Neutrophil (primary cell): ENCODE data around the gene BCL10.

Experiments
- H3K27ac ChIP-seq: fragments of 200-600 bp; sonication (generic); 2 replicates; pipeline ENCODE4 v1.5.1; 2016; ENCODE audit warnings: mild to moderate bottlenecking, moderate library complexity
- H3K27me3 ChIP-seq: fragments of 200-600 bp; sonication (generic); 2 replicates; pipeline ENCODE4 v1.6.0; 2016; ENCODE audit warnings: mild to moderate bottlenecking
- H3K36me3 ChIP-seq: fragments of 200-600 bp; sonication (generic); 2 replicates; pipeline ENCODE4 v1.5.1; 2017
- H3K4me1 ChIP-seq, 2 experiments: fragments of 200-600 bp in 1 of 2; sonication (generic) in 1 of 2; 1 replicate in 1 of 2; 2 replicates in 1 of 2; pipeline versions ENCODE4 v1.5.1 to v1.6.1; 2013 to 2016; ENCODE audit warnings: low read depth in 1 of 2, low read length in 1 of 2, mild to moderate bottlenecking in 1 of 2, moderate library complexity in 1 of 2; ENCODE audit not compliant: control insufficient read depth in 1 of 2, insufficient read depth in 1 of 2
- H3K4me3 ChIP-seq, 2 experiments: fragments of 200-600 bp in 1 of 2; sonication (generic) in 1 of 2; 1 replicate in 1 of 2; 2 replicates in 1 of 2; pipeline ENCODE4 v1.5.1; 2013 to 2016; ENCODE audit warnings: low read depth in 1 of 2, low read length in 1 of 2, mild to moderate bottlenecking in 1 of 2, moderate library complexity in 1 of 2
- H3K9me3 ChIP-seq: fragments of 200-600 bp; sonication (generic); 2 replicates; pipeline ENCODE4 v1.5.1; 2016
- TF ChIP-seq, protein P1 (sequence below): fragments of 200-600 bp; sonication (generic); IDR thresholded peaks from 2 replicates; pipeline ENCODE4 v1.5.1; 2016; ENCODE audit warnings: antibody characterized with exemption

Gene BCL10

DNA sequence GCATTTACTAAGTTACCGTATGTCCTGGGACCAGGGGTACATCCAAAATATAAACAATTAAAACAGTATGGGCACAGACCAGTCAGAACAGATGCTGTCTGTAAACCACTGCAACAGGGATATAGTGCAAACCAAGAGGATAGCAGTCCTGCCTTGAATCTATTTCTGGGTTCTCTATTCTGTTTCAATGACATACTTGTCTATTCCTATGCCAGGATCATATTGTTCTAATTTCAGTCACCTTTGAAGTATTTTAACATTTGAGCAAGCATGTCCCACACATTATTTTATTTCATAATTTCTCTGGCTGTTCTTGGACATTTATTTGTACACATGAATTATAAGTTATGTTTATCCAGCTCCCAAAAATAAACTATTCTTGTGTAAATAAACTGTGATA lies 47.5 kb downstream of the BCL10 start:
- Histone ChIP-seq H3K9me3 (no peaks in the 10 kb centered on the region), H3K27me3 (no peaks in the 10 kb centered on the region), H3K4me1 (peaks cover 0 to 10% of the 10 kb centered on the region in 2 experiments), H3K4me3 (no peak overlapping the region), H3K36me3 (no peaks in the 10 kb centered on the region), H3K27ac (no peak overlapping the region)
- TF ChIP-seq, protein P1, sequence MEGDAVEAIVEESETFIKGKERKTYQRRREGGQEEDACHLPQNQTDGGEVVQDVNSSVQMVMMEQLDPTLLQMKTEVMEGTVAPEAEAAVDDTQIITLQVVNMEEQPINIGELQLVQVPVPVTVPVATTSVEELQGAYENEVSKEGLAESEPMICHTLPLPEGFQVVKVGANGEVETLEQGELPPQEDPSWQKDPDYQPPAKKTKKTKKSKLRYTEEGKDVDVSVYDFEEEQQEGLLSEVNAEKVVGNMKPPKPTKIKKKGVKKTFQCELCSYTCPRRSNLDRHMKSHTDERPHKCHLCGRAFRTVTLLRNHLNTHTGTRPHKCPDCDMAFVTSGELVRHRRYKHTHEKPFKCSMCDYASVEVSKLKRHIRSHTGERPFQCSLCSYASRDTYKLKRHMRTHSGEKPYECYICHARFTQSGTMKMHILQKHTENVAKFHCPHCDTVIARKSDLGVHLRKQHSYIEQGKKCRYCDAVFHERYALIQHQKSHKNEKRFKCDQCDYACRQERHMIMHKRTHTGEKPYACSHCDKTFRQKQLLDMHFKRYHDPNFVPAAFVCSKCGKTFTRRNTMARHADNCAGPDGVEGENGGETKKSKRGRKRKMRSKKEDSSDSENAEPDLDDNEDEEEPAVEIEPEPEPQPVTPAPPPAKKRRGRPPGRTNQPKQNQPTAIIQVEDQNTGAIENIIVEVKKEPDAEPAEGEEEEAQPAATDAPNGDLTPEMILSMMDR, result no peak

DNA sequence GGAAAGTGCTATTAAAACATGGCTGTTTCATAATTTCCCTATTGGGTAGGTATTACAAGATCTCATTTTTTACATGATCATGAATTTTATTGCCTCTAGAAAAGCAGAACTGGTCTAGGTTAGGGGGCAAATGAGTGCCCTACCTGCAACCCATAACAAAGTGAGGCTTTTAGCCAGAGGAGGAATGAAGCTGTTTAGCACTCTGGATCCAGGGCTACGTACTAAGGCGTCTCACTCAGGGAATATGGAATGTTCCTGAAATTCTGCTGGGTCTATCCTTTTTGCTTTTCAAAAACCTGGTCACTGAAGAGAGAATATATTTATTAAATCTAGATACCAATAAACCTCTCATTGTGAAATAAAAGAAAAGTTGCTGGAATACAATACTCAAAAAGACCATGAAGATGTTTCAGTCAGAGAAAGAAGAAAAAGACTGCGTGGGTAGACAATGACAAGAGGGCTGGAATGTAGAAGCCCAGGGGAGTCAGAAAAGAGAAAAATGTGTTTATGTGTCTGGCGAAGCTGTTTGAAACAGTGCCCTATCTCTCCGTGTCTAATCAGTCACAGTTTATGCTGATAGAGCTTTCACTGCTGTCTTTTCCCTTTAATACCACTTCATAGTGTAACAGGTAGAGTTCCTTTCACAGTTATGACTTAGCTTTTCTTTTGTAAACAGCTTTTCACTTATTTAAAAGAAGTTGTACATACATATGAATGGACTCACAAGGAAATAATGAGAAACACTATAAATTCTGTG lies 50.6 kb downstream of the BCL10 start:
- Histone ChIP-seq H3K4me1 (peaks cover 0 to 10% of the 10 kb centered on the region in 2 experiments), H3K27me3 (no peaks in the 10 kb centered on the region), H3K36me3 (no peaks in the 10 kb centered on the region), H3K27ac (no peak overlapping the region), H3K9me3 (no peaks in the 10 kb centered on the region), H3K4me3 (no peak overlapping the region)
- TF ChIP-seq, protein P1, result no peak

DNA sequence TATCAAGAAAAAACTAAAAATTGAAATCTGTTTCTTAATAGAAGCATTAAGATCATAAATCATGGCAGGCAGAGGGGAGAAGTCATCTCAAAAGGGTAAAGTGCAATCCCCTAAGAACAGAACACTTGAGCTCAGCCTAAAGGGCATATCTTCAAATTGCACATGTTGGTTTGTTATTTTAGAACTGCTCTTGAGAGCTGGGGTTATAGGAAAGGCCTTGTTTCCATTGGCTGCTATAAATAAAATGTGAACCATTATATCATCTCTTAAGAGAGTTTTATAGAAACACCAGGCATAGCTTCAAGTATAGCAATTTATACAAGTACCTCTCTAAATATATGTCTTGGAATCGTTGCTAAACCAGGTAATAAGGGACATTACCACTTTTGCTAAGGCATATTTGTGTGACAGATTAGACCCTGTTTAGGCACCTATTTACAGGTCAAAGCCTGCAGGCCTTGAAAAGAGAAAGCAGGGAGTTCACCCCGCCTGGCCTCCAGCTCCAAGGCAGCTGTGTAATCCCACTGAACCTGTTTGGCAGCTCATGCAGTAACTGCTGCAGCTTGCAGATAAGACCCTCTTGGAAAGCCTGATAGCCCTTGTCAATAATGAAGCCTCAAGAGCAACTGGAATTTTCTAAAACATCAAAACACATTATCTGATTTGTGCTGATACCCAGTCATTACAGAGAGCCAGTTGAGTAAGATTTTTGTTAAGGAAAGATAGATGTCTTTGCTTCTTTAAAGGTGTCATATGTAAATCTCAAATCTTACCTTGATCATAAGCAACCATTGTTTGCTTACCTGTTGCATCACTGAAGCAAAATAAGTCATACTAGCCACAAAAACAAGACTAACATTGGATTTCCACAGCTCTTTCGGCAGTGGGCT lies 51.5 kb downstream of the BCL10 start:
- no peaks in the 10 kb centered on the region for H3K27me3 ChIP-seq
- no peaks in the 10 kb centered on the region for H3K9me3 ChIP-seq
- no peaks in the 10 kb centered on the region for H3K36me3 ChIP-seq
- peaks cover 0 to 10% of the 10 kb centered on the region in 2 experiments for H3K4me1 ChIP-seq
- no peak overlapping the region for H3K4me3 ChIP-seq
- H3K27ac ChIP-seq, result no peak overlapping the region
- TF ChIP-seq, protein P1, result no peak

DNA sequence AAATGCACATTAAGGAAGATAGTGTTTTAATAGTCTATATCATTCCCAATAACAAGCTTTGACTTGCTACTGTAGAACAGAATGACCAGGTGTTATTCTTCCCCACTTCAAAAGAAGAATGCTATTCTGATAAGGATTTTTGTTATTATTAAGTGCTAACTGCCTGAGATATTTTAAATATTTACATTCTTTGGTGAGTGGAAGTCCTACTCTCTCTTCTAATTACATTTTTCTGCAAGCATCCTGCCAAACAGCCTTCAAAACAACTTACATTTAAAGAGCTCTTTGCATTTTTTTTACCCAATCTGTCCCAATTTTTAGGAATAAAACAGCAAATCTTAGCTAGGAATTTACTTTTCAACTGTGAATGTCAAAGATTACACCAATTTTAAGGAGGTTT lies 52.1 kb downstream of the BCL10 start:
- H3K36me3 ChIP-seq, result no peaks in the 10 kb centered on the region
- H3K9me3 ChIP-seq, result no peaks in the 10 kb centered on the region
- H3K4me3 ChIP-seq, result no peak overlapping the region
- peaks cover 0 to 10% of the 10 kb centered on the region in 2 experiments for H3K4me1 ChIP-seq
- TF ChIP-seq, protein P1, result no peak
- H3K27me3 ChIP-seq, result no peaks in the 10 kb centered on the region
- H3K27ac ChIP-seq, result no peak overlapping the region

GRCh38 chr1:85223334-85223733 lies 53.1 kb downstream of the BCL10 start:
- H3K4me1 ChIP-seq, result peaks cover 0 to 10% of the 10 kb centered on the region in 2 experiments
- H3K27ac ChIP-seq, result no peak overlapping the region
- no peaks in the 10 kb centered on the region for H3K9me3 ChIP-seq
- no peaks in the 10 kb centered on the region for H3K27me3 ChIP-seq
- no peaks in the 10 kb centered on the region for H3K36me3 ChIP-seq
- TF ChIP-seq, protein P1, result no peak
- no peak overlapping the region for H3K4me3 ChIP-seq
